T follicular helper cell (primary cell): Measurements from ENCODE around the gene LGI4.

Experiments used
- DNase-seq: peaks from one replicate; pipeline ENCODE4 v3.0.0-alpha.2; 2020; ENCODE audit warnings: low read depth

Gene LGI4

GRCh38 chr19:35123573-35123972, 11.3 kb downstream of the LGI4 start:
- no peak for DNase-seq

GRCh38 chr19:35122687-35123551, 11.9 kb downstream of the LGI4 start:
- no peak for DNase-seq

- DNase-seq = no peak
Measured at GRCh38 chr19:35120898-35121297, 14.0 kb downstream of the LGI4 start.

GRCh38 chr19:35120492-35120891, 14.4 kb downstream of the LGI4 start:
- DNase-seq = no peak

GRCh38 chr19:35119578-35120155, 15.2 kb downstream of the LGI4 start:
- no peak for DNase-seq

- DNase-seq = no peak
Measured at GRCh38 chr19:35119091-35119490, 15.8 kb downstream of the LGI4 start.

GRCh38 chr19:35118268-35119020, 16.4 kb downstream of the LGI4 start:
- DNase-seq = no peak

- no peak for DNase-seq
Measured at GRCh38 chr19:35117799-35118198, 17.1 kb downstream of the LGI4 start.

- no peak for DNase-seq
Measured at GRCh38 chr19:35117116-35117515, 17.7 kb downstream of the LGI4 start.

- no peak for DNase-seq
Measured at GRCh38 chr19:35116072-35116801, 18.6 kb downstream of the LGI4 start.

- DNase-seq = no peak
Measured at GRCh38 chr19:35115177-35115951, 19.5 kb downstream of the LGI4 start, which contains the start of gene FXYD3. Gene FXYD3, plus strand, starts transcription at chr19:35115823. Its CDS starts 3,554 bp downstream, at chr19:35119377.

GRCh38 chr19:35114353-35115176, 20.3 kb downstream of the LGI4 start:
- DNase-seq = peak; percentile 46

GRCh38 chr19:35112995-35113688, 21.7 kb downstream of the LGI4 start:
- no peak for DNase-seq

- no peak for DNase-seq
Measured at GRCh38 chr19:35110974-35111373, 23.9 kb downstream of the LGI4 start.

- DNase-seq = no peak
Measured at GRCh38 chr19:35109395-35110112, 25.3 kb downstream of the LGI4 start.

- no peak for DNase-seq
Measured at GRCh38 chr19:35108730-35109129, 26.1 kb downstream of the LGI4 start.

GRCh38 chr19:35107545-35107944, 27.3 kb downstream of the LGI4 start:
- DNase-seq = no peak

GRCh38 chr19:35106898-35107541, 27.8 kb downstream of the LGI4 start:
- DNase-seq = no peak

GRCh38 chr19:35106291-35106583, 28.6 kb downstream of the LGI4 start:
- DNase-seq = no peak
